Natural killer cell (primary cell): Measurements from ENCODE around the gene GCNT3. TPM values are rescaled to one million over a fixed set of nuclear protein-coding genes. Genes with fewer than 3 reads are reported as not detected.

Experiments used
- ATAC-seq, 3 donors: fragments of 150-1000 bp in 2 of 3; fragments of 200-7000 bp in 1 of 3; cut with Tn5 transposase; 1 replicate in 1 of 3; 2 replicates in 2 of 3; pipeline ENCODE4 v1.10.0; 2021; ENCODE audit warnings: mild to moderate bottlenecking in 2 of 3, moderate library complexity in 2 of 3
- DNase-seq, 2 donors: peaks; one replicate each; pipeline versions ENCODE4 v3.0.0 to v3.0.0-alpha.2; 2013 to 2021; ENCODE audit warnings: mixed read lengths in 1 of 2
- H3K27ac ChIP-seq: one replicate; pipeline ENCODE4 v1.5.1; 2013; ENCODE audit warnings: mild to moderate bottlenecking, low read length
- H3K27me3 ChIP-seq: one replicate; pipeline ENCODE4 v1.6.1; 2013; ENCODE audit warnings: low read length; ENCODE audit not compliant: control insufficient read depth, insufficient read depth
- H3K36me3 ChIP-seq: one replicate; pipeline ENCODE4 v1.6.1; 2013; ENCODE audit warnings: low read length; ENCODE audit not compliant: control insufficient read depth, insufficient read depth
- H3K4me1 ChIP-seq: one replicate; pipeline ENCODE4 v1.6.1; 2013; ENCODE audit warnings: low read length; ENCODE audit not compliant: control insufficient read depth, insufficient read depth
- H3K4me3 ChIP-seq: one replicate; pipeline ENCODE4 v1.5.1; 2013; ENCODE audit warnings: low read length
- H3K9me3 ChIP-seq: one replicate; pipeline ENCODE4 v1.6.1; 2013; ENCODE audit warnings: low read length; ENCODE audit not compliant: control insufficient read depth, insufficient read depth
- H3K27ac Mint-ChIP-seq, 2 donors: one replicate each; pipeline ENCODE4 v1.8.0; 2022; ENCODE audit warnings: mild to moderate bottlenecking in 2 of 2, mixed read lengths in 2 of 2, moderate library complexity in 1 of 2
- H3K27me3 Mint-ChIP-seq, 2 donors: one replicate each; pipeline ENCODE4 v1.8.0; 2022; ENCODE audit warnings: low read depth in 2 of 2, mixed read lengths in 2 of 2
- H3K36me3 Mint-ChIP-seq: one replicate; pipeline ENCODE4 v1.8.0; 2022; ENCODE audit warnings: mixed read lengths
- H3K4me1 Mint-ChIP-seq, 2 donors: one replicate each; pipeline ENCODE4 v1.8.0; 2022; ENCODE audit warnings: mixed read lengths in 2 of 2
- H3K4me3 Mint-ChIP-seq: one replicate; pipeline ENCODE4 v1.8.0; 2022; ENCODE audit warnings: mild to moderate bottlenecking, moderate library complexity, mixed read lengths
- H3K9me3 Mint-ChIP-seq, 2 donors: one replicate each; pipeline ENCODE4 v1.8.0; 2022; ENCODE audit warnings: mixed read lengths in 2 of 2
- CTCF ChIP-seq: fragments of 200-600 bp; IDR thresholded peaks from one replicate; pipeline ENCODE4 v1.8.0; 2022; ENCODE audit warnings: antibody characterized with exemption
- WGBS: methylation state at CpG from one replicate; pipeline ENCODE4 v1.1.7; 2013; ENCODE audit warnings: missing lambda C conversion rate; ENCODE audit not compliant: insufficient coverage; 5-methylcytosine and 5-hydroxymethylcytosine counted together
- intact Hi-C: fragments of 100-400 bp; cut with micrococcal nuclease; formaldehyde crosslinking; loops from one replicate; pipeline ENCODE4 v1.14.2; 2022
- total RNA-seq, 4 donors: library from RNA; stranded (reverse); fragments of 120-200 nt in 1 of 4; gene quantifications; one replicate each; pipeline versions ENCODE4 v1.2.3 to v1.2.4, GENCODE V29; 2013 to 2022

GCNT3 gene
- total RNA-seq, 3 donors from 2014 or later (not counting 1 experiment from before 2014, with no cell fraction given), result not detected

DNA sequence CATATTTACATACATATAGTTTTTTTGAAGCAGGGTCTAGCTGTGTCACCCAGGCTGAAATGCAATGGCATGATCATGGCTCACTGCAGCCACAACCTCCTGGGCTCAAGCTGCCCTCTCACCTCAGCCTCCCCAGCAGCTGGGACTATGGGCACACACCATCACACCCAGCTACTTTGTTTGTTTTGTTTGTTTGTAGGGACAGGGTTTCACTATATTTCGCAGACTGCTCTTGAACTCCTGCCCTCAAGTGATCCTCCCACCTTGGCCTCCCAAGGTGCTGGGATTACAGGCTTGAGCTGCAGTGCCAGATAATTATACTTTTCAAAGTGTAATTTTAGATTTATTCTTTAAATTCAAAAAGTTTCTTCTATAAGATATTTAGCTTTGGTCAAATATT, 35.5 kb downstream of the GCNT3 start:
- H3K36me3 ChIP-seq, result peaks cover 50% of the 10 kb centered on the region
- H3K4me1 ChIP-seq, result no peaks in the 10 kb centered on the region
- peaks cover 0 to 11% of the 10 kb centered on the region in 2 donors for H3K4me1 Mint-ChIP-seq
- no peak for TF ChIP-seq CTCF
- no peaks in the 10 kb centered on the region for H3K27me3 ChIP-seq
- H3K27me3 Mint-ChIP-seq, result no peaks in the 10 kb centered on the region
- no peak overlapping the region for H3K27ac Mint-ChIP-seq
- H3K4me3 Mint-ChIP-seq, result no peak overlapping the region
- H3K4me3 ChIP-seq, result no peak overlapping the region
- WGBS, result no CpG with 5 or more reads among the region's 1 CpG
- DNase-seq, result no peak
- H3K9me3 Mint-ChIP-seq, result no peaks in the 10 kb centered on the region
- H3K9me3 ChIP-seq, result no peaks in the 10 kb centered on the region
- intact Hi-C loops, result no loop called here
- H3K27ac ChIP-seq, result no peak overlapping the region
- ATAC-seq, result no peak
- peaks cover 11% of the 10 kb centered on the region for H3K36me3 Mint-ChIP-seq

- H3K36me3 ChIP-seq, result peaks cover 50% of the 10 kb centered on the region
- intact Hi-C loops, result no loop called here
- no peak for TF ChIP-seq CTCF
Measured at GRCh38 chr15:59649603-59650002, 38.0 kb downstream of the GCNT3 start.

GRCh38 chr15:59654046-59654445, 42.5 kb downstream of the GCNT3 start:
- H3K9me3 Mint-ChIP-seq, result no peaks in the 10 kb centered on the region
- TF ChIP-seq CTCF, result no peak
- intact Hi-C loops, result no loop called here
- no peak overlapping the region for H3K27ac Mint-ChIP-seq
- ATAC-seq, result no peak
- H3K4me3 ChIP-seq, result no peak overlapping the region
- peaks cover 29% of the 10 kb centered on the region for H3K36me3 ChIP-seq
- H3K27me3 Mint-ChIP-seq, result no peaks in the 10 kb centered on the region
- H3K4me1 Mint-ChIP-seq, result peaks cover 8 to 14% of the 10 kb centered on the region in 2 donors
- H3K36me3 Mint-ChIP-seq, result no peaks in the 10 kb centered on the region
- no peak overlapping the region for H3K27ac ChIP-seq
- WGBS, result 95% methylated on average over 1 of the region's 1 CpG
- no peaks in the 10 kb centered on the region for H3K9me3 ChIP-seq
- no peak overlapping the region for H3K4me3 Mint-ChIP-seq
- peaks cover 6% of the 10 kb centered on the region for H3K4me1 ChIP-seq
- no peak for DNase-seq
- no peaks in the 10 kb centered on the region for H3K27me3 ChIP-seq

More at GRCh38 chr15:59649603-59650002, 38.0 kb downstream of the GCNT3 start:
- Histone ChIP-seq H3K4me3 (no peak overlapping the region), H3K9me3 (no peaks in the 10 kb centered on the region), H3K4me1 (no peaks in the 10 kb centered on the region), H3K27ac (no peak overlapping the region), H3K27me3 (no peaks in the 10 kb centered on the region)
- Mint-ChIP-seq H3K27me3 (no peaks in the 10 kb centered on the region), H3K4me3 (no peak overlapping the region), H3K27ac (no peak overlapping the region), H3K9me3 (no peaks in the 10 kb centered on the region), H3K36me3 (peaks cover 6% of the 10 kb centered on the region), H3K4me1 (peaks cover 8 to 16% of the 10 kb centered on the region in 2 donors)
- ATAC-seq (no peak), DNase-seq (no peak)
